Breast epithelium (tissue), 3 donors: ENCODE measurements around the gene LIN7A.

Experiments used
- POLR2AphosphoS5 ChIP-seq, 3 donors: sonication (generic); formaldehyde crosslinking; IDR thresholded peaks; one replicate each; pipeline ENCODE4 v1.6.1; 2017; ENCODE audit warnings: antibody characterized with exemption in 3 of 3
- TF ChIP-seq, protein P1 (sequence below), 3 donors: fragments of 450-650 bp; IDR thresholded peaks; one replicate each; pipeline ENCODE4 v1.5.1; 2016 to 2017; ENCODE audit warnings: antibody characterized with exemption in 3 of 3, mild to moderate bottlenecking in 3 of 3, moderate library complexity in 3 of 3

DNA sequence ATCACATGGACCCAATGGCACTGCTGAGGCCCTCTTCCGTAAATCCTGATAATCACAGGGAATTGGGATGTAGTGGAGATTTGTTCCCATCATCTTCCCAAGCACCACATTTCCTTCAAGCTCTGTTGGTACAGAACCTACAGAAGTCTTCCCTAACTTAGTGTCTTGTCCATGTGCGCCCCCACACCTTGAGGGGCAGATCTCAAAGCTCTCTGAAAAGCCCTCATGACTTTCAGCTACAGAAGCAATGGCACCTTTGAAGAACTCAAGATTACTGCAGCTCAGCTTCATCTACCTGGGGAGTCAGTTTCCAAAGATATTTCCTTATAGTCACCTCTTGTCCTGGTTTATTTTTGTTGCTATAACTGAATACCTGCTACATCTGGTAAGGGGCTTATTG is 166.8 kb downstream of the LIN7A start:
- TF ChIP-seq, protein P1, sequence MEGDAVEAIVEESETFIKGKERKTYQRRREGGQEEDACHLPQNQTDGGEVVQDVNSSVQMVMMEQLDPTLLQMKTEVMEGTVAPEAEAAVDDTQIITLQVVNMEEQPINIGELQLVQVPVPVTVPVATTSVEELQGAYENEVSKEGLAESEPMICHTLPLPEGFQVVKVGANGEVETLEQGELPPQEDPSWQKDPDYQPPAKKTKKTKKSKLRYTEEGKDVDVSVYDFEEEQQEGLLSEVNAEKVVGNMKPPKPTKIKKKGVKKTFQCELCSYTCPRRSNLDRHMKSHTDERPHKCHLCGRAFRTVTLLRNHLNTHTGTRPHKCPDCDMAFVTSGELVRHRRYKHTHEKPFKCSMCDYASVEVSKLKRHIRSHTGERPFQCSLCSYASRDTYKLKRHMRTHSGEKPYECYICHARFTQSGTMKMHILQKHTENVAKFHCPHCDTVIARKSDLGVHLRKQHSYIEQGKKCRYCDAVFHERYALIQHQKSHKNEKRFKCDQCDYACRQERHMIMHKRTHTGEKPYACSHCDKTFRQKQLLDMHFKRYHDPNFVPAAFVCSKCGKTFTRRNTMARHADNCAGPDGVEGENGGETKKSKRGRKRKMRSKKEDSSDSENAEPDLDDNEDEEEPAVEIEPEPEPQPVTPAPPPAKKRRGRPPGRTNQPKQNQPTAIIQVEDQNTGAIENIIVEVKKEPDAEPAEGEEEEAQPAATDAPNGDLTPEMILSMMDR (IDR thresholded peaks at IDR 0.05), result no peak
- TF ChIP-seq POLR2AphosphoS5 (IDR thresholded peaks at IDR 0.05), result no peak
